Natural killer cell treated with Interleukin-12 subunit alpha and Interleukin-12 subunit beta and Interleukin-15 and Interleukin-18, amount 100 ng/mL, for 72 hours (primary cell): Measurements from ENCODE around the gene KNCN. TPM values are rescaled to one million over a fixed set of nuclear protein-coding genes. Genes with fewer than 3 reads are reported as not detected.
A peak's percentile ranks its signal among the peaks of the same experiment; 100 is the strongest.

Experiments
- ATAC-seq, 2 donors: fragments of 150-1000 bp; cut with Tn5 transposase in 1 of 2; sonication (Bioruptor Pico), chemical (Tn5 transposase) in 1 of 2; 2 replicates each; pipeline ENCODE4 v1.10.0; 2021
- DNase-seq: peaks from one replicate; pipeline ENCODE4 v3.0.0; 2022; ENCODE audit warnings: low spot score
- H3K27ac Mint-ChIP-seq, 2 donors: 1 replicate in 1 of 2; 2 replicates in 1 of 2; pipeline ENCODE4 v1.8.0; 2022; ENCODE audit warnings: mixed read lengths in 2 of 2, mild to moderate bottlenecking in 1 of 2, moderate library complexity in 1 of 2
- H3K27me3 Mint-ChIP-seq, 2 donors: 1 replicate in 1 of 2; 2 replicates in 1 of 2; pipeline ENCODE4 v1.8.0; 2022; ENCODE audit warnings: mixed read lengths in 2 of 2
- H3K36me3 Mint-ChIP-seq: one replicate; pipeline ENCODE4 v1.8.0; 2022; ENCODE audit warnings: mixed read lengths
- H3K4me1 Mint-ChIP-seq, 2 donors: 1 replicate in 1 of 2; 2 replicates in 1 of 2; pipeline ENCODE4 v1.8.0; 2022; ENCODE audit warnings: low read depth in 2 of 2, mixed read lengths in 2 of 2, mild to moderate bottlenecking in 1 of 2
- H3K4me3 Mint-ChIP-seq: one replicate; pipeline ENCODE4 v1.8.0; 2022; ENCODE audit warnings: mixed read lengths
- H3K9me3 Mint-ChIP-seq: 2 replicates; pipeline ENCODE4 v1.8.0; 2022; ENCODE audit warnings: mixed read lengths
- total RNA-seq, 2 donors: library from RNA; stranded (reverse); gene quantifications; one replicate each; pipeline ENCODE4 v1.2.3, GENCODE V29; 2022

KNCN gene
- total RNA-seq, 2 donors from 2014 or later = not detected

DNA sequence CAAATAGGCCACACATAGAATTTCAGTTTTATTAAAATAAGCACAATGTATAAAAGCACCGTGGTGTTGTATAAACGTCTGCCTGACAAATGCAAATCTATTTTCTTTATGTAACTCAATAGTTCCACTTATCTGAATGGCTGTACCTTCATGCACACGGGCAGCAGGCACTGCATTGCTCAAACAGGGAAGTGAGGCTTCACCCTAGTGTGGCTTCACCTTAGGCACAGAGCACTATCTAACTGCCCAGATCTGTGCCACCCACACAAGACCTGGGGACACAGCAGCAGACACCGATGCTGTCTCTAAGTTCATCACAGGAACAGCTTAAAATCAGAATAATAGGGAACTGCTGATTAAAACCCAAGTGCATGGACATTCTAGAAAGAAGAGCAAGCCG is 6.0 kb upstream of the KNCN start:
- ATAC-seq (no peak), DNase-seq (no peak)
- Mint-ChIP-seq H3K27ac (no peak overlapping the region), H3K9me3 (no peaks in the 10 kb centered on the region), H3K4me1 (no peaks in the 10 kb centered on the region), H3K27me3 (no peaks in the 10 kb centered on the region), H3K4me3 (no peak overlapping the region), H3K36me3 (peaks cover 4% of the 10 kb centered on the region)

DNA sequence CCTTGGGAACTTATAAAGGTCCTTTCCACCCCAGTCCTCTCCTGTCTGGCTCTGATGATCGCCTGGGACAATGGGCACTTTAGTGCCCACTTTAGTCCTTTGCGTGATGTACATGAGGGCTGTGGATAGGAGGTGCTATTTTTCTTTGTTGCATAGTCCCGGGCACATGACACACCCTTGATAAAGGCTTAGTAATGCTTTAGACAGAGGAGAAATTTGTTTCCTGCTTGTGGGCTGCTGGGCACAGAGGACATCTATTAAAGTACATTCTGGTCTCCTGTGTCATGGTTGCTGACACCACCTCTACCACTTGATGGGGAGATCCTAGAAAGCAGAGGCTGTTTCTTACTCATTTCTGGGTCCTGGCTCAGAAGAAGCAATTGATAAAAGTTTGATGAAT is 5.4 kb upstream of the KNCN start:
- no peaks in the 10 kb centered on the region for H3K4me1 Mint-ChIP-seq
- peak in 1 of 2 donors; percentile 28 for ATAC-seq
- H3K27ac Mint-ChIP-seq = no peak overlapping the region

DNA sequence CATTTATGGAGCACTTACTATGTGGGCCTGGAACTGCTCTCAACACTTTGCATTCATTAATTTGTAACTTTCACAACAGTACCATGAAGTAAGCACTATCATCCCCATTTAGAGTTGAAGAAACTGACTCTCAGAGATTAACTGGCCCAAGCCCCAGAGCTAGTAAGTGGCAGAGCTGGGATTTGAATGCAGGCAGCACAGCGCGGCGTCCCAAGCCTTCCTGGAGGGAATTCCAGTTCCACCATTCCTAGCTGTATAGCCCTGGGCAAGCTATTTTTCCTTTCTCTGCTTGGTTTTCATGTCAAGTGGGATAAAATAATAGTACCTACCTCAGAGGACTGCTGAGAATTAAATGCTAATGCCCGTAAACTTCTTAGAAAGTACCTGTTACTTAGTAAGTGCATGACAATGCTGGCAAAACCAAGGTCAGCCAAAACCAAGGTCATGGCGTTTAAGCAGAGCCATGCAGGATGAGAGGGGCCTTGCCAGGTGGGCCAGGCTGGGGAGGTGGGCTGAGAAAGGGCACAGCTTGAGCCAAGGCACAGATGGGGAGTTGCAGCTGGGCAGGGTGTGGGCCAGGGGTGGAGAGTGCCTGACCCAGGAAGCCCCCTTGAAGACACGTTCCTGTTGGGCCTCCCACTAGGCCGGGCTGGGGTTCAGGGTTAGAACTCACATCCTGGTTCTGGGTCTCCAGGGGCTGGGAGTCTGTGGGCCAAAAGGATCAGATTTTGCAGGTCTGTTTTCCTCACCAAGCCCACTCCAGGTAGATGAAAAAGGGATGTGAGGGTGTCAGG is 4.6 kb upstream of the KNCN start:
- no peak overlapping the region for H3K27ac Mint-ChIP-seq
- ATAC-seq (no peak), DNase-seq (no peak)
- H3K9me3 Mint-ChIP-seq = no peaks in the 10 kb centered on the region
- peaks cover 4% of the 10 kb centered on the region for H3K36me3 Mint-ChIP-seq
- no peaks in the 10 kb centered on the region for H3K27me3 Mint-ChIP-seq
- no peaks in the 10 kb centered on the region for H3K4me1 Mint-ChIP-seq
- no peak overlapping the region for H3K4me3 Mint-ChIP-seq

More for the DNA sequence above, 5.4 kb upstream of the KNCN start:
- DNase-seq = no peak
- H3K4me3 Mint-ChIP-seq = no peak overlapping the region
- H3K9me3 Mint-ChIP-seq = no peaks in the 10 kb centered on the region
- H3K27me3 Mint-ChIP-seq = no peaks in the 10 kb centered on the region
- H3K36me3 Mint-ChIP-seq = peaks cover 4% of the 10 kb centered on the region

DNA sequence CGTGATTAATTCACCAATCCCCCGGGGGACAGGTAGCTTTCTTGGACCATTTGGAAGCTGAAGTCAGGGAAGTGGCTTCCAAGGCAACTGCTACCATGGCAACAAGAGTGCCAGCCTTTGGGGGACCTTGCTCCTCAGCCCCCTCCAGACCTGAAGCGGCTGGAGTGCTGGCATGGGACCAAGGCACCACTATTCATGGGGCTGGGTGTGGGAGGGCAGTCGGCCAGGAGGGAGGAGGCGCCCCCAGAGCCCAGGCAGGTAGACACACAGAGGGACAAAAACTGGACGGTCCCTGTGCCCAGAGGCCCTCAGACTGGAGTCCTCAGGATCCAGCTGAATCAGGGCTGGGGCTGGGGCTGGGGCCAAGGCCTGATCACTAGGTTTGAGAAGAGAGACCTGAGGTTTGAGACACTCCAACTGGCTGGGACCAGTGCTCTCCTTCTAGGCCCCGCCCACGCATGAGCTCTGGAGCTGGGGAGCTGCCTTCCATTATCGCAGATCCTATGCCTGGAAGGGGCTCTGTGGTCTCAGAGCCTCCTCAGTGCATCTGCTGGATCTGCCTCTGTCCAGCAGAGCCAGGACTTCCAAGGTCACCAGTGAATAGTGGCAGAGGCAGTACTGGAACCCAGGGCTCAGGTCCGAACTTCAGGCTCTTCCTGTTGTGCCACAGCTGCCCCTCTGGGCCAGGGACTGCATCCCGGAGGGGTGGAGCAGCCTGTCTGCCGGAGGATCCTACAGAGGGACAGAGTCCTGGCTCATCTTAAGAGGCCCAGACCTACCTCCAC is 3.3 kb upstream of the KNCN start:
- Mint-ChIP-seq H3K9me3 (no peaks in the 10 kb centered on the region), H3K36me3 (peaks cover 4% of the 10 kb centered on the region), H3K4me3 (no peak overlapping the region), H3K27me3 (no peaks in the 10 kb centered on the region), H3K4me1 (peaks cover 3% of the 10 kb centered on the region in 2 donors), H3K27ac (no peak overlapping the region)
- ATAC-seq = no peak
- DNase-seq = no peak

DNA sequence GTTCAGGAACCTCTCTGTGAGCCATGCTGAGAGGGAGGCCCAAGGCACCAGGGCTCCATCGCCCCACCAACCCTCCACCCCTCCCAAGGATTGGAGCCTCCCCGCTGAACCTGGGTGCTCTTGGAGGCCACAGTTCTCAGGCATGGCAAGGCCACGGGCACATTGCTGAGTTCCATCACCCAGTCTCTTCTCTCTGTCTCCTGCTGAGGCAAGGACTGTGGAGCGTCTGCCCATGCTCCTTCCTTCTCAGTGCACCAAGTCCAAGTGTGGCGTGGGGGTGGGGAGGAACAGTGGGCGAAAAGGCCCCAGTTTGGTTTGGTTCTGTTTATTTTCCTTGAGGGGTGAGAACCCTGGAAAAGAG is 2.8 kb upstream of the KNCN start:
- no peaks in the 10 kb centered on the region for H3K9me3 Mint-ChIP-seq
- H3K4me3 Mint-ChIP-seq = no peak overlapping the region
- peaks cover 4% of the 10 kb centered on the region for H3K36me3 Mint-ChIP-seq
- no peak overlapping the region for H3K27ac Mint-ChIP-seq
- peaks cover 8 to 9% of the 10 kb centered on the region in 2 donors for H3K4me1 Mint-ChIP-seq
- ATAC-seq = no peak
- H3K27me3 Mint-ChIP-seq = no peaks in the 10 kb centered on the region
- DNase-seq = no peak

DNA sequence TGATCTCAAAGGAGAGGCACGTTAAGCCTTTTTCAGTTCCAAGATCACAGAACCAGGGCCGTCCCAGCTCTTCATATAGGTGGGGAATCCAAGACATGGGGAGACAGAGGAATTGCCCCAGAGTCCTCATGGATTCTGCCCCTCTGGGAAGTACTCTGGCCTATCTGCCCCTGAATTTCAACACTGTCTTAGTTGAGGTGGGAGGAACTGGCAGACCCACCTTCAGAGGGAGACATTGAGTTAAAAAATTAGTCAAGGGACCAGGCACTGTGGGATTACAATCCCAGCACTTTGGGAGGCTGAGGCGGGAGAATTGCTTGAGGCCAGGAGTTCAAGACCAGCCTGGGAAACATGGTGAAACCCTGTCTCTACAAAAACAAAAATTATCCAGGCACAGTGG is 2.1 kb upstream of the KNCN start:
- peaks cover 9 to 10% of the 10 kb centered on the region in 2 donors for H3K4me1 Mint-ChIP-seq
- H3K27me3 Mint-ChIP-seq = no peaks in the 10 kb centered on the region
- no peak overlapping the region for H3K27ac Mint-ChIP-seq
- DNase-seq = no peak
- H3K36me3 Mint-ChIP-seq = peaks cover 4% of the 10 kb centered on the region
- no peaks in the 10 kb centered on the region for H3K9me3 Mint-ChIP-seq
- no peak overlapping the region for H3K4me3 Mint-ChIP-seq
- no peak for ATAC-seq

DNA sequence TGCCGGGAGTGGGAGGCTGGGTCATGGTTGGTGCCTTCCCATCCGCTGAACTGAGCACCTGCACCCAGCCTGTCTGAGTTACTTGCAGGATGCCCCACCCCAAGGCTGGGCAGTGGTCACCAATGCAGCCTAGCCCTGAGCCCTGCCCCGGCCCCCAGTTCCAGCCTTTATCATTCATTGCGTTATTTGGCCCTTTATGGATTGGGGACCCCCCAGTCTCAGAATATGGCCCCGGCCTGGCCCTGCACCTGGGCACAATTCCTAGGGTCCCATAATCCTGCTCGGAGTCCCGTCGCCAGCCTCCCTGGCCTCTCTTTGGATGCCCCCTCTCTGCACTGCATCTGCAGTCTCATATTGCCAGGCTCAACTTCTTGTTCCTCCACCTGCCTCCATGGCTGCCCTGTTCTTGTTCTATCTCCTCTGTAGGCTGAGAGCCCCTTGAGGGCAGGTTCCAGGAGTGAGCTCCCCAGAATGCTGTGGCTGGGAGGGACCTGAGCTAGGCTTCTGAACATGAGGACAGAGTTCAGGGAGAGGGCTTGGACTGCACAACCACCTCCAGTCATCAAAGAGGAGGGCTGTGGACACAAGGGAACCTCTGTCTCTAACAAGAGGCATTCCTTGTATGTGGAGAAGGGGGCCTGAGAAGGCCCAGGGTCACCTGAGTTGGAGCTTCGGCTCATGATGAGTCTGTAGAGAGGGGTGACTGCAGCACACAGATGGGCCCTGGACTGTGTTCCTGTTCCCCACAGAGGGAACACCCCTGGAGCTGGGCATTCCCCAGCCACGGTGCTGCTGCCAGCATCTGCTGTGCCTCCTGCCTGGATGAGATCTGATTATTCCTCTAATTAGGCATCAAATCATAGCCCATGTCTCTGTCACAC is 1.1 kb upstream of the KNCN start:
- no peaks in the 10 kb centered on the region for H3K27me3 Mint-ChIP-seq
- H3K27ac Mint-ChIP-seq = no peak overlapping the region
- peaks cover 9 to 10% of the 10 kb centered on the region in 2 donors for H3K4me1 Mint-ChIP-seq
- no peak overlapping the region for H3K4me3 Mint-ChIP-seq
- no peaks in the 10 kb centered on the region for H3K9me3 Mint-ChIP-seq
- ATAC-seq (peak in 1 of 2 donors; percentile 37), DNase-seq (no peak)
- H3K36me3 Mint-ChIP-seq = peaks cover under 1% of the 10 kb centered on the region

DNA sequence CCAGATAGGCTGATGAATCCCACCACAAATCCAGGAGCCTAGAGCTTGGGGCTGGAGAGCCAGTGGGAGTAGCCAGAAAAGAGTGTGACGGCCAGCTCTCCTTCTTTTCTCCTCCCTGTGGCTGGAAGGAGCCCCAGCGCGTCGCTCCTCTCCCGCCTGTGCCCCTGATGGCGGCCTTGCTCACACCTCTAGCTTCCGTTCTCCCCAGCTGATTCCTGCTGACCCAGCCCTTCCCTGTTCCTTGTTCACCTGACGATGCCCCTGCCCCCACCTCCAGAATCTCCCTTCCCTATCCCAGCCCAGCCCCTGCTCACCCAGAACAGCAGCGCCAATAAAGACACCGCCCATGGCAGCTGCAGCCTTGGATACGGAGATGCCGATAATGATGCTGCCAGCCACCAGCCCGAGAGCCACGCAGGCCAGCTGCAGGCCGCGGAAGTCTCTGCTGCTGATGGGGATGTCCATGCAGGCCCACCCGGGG is 656 bp downstream of the KNCN start:
- Mint-ChIP-seq H3K27ac (no peak overlapping the region), H3K27me3 (peaks cover 10 to 11% of the 10 kb centered on the region in 2 donors), H3K4me3 (no peak overlapping the region), H3K9me3 (no peaks in the 10 kb centered on the region), H3K4me1 (peaks cover 9 to 10% of the 10 kb centered on the region in 2 donors), H3K36me3 (no peaks in the 10 kb centered on the region)
- no peak for DNase-seq
- no peak for ATAC-seq

DNA sequence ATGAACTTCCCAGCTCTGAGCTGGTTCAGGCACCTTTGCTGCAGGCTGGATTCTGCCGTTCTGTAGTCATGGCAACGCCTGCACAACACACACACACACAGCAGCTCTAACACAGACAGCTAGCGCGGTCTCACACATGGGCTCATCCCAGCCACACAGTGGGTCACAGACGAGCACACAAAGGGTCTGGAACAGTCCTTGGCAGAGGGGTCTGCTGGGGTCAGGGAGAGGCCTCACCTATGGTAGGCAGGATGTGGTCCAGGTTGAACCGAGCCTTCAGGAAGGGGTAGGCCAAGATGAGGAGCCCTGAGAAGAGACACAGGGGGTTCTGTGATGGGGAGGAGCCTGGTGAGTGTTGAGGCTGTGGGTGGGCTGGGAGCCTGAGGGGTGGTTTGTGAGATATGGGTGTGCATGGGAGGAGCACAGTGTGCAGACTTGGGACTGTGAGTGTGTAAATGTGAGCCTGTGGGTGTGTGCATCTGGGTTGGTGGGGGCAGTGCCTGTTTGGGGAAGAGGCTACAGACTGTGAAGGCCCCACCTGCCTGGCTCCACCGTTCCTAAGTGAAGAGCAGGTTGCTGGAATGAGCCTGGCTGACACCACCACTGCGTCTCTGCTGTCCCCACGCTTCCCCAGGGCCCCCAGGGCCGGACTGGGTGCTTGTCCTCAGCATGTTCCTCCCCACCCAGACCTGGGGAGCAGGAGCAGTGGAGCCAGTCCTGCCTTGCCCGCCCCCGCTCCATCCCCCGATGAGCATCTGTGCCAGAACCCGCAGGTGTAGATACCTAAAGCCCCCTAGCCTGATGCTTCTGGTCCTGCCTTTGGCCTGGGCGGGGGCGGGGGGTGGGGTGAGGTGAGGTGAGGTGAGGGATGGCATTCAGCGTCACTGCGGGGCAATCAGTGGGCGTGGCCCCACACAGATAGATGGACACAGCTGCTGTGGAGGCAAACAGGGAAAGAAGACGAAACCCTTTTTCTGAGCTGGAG is 1.5 kb downstream of the KNCN start:
- DNase-seq = no peak
- Mint-ChIP-seq H3K27me3 (peaks cover 16 to 19% of the 10 kb centered on the region in 2 donors), H3K27ac (peak overlapping the region in 1 of 2 donors; percentile 12), H3K4me3 (no peak overlapping the region), H3K36me3 (no peaks in the 10 kb centered on the region), H3K9me3 (no peaks in the 10 kb centered on the region), H3K4me1 (peaks cover 9 to 10% of the 10 kb centered on the region in 2 donors)
- ATAC-seq = peak; percentile 41 to 57

DNA sequence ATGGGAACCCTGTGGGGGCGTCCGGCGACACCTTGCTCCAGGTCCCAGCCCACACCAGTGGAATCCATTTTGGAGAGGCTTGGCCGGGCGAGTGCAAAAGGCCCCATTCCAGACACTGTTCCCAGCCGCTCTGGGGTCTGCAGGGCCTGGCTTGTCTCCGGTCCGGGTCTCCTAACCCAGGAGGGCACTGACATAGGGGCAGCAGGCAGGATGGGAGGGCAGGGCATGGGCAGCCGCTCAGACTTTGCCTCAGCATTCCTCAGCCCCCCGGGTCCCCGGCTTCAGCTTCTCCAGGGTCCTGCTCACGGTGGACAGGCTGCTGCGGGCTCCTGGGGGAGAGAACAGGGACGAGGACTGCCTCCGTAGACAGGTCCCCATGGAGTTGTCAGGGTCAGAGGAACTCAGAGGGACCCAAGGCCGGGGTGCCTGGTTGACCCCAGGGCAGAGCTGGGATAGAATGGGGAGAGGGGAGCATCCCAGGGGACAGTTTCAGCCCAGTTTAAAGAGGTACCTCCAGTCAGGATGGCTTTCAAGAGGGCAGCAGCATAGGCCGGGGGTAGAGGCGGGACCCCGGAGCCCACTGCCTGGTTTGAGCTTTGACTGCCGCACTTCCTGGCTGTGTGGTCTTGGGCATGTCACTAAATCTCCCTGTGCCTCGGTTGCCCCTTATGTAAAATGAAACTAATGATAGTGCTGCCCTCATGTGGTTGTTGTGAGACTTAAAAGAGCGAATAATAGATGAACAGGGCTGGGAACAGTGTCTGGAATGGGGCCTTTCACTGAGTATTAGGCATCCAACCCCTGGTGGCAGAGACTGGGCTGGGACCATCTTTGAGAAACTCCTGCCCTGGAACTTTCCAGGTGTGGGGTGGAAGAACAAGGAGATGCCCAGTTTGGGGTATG is 3.7 kb downstream of the KNCN start:
- DNase-seq = no peak
- Mint-ChIP-seq H3K4me3 (no peak overlapping the region), H3K36me3 (no peaks in the 10 kb centered on the region), H3K27ac (no peak overlapping the region), H3K27me3 (peaks cover 31 to 37% of the 10 kb centered on the region in 2 donors), H3K4me1 (peaks cover 12 to 15% of the 10 kb centered on the region in 2 donors), H3K9me3 (no peaks in the 10 kb centered on the region)
- peak in 1 of 2 donors; percentile 37 for ATAC-seq

DNA sequence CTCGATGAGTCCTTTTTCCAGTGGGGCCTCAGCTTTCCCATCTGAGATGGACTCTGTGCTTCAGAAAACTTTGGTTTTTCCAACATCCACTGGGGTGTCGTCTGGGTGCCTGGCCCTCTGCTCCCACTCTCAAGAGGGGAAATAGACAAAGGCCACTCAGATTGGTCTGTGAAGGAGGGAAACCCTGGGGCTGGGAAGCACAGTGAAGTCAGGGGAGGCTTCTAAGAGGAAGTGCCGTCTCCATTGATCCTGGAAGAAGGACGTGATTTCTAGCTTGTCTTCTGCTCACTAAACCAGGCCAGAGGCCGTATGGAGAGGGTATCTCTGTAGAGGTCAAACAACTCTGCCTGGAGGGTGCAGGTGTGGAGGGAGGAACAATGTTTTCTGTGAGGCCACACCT is 5.2 kb downstream of the KNCN start:
- H3K27me3 Mint-ChIP-seq = peaks cover 42 to 51% of the 10 kb centered on the region in 2 donors
- H3K4me3 Mint-ChIP-seq = no peak overlapping the region
- H3K9me3 Mint-ChIP-seq = no peaks in the 10 kb centered on the region
- no peak for ATAC-seq
- H3K27ac Mint-ChIP-seq = peak overlapping the region in 1 of 2 donors; percentile 63
- peaks cover 12 to 15% of the 10 kb centered on the region in 2 donors for H3K4me1 Mint-ChIP-seq
- no peaks in the 10 kb centered on the region for H3K36me3 Mint-ChIP-seq
- DNase-seq = no peak

DNA sequence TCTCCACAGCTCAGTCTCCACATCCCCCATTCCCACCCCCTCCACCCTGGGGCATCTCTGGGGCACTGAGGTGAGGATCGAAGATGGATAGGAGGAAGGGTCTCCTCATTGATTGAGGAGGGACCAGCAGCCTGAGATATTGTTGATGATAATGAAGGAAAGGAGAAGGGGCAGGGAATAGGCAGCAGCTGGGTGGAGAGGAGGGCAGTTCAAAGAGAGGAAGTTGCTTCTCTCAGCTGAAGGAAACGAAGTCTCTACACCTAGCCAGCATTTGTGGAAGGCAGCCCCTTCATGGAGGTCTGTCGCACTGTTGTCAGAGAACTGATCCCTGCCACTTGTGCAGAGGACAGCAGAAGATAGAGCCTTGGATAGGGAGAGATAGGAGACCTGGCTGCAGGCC is 5.7 kb downstream of the KNCN start:
- H3K9me3 Mint-ChIP-seq = no peaks in the 10 kb centered on the region
- no peaks in the 10 kb centered on the region for H3K36me3 Mint-ChIP-seq
- peak overlapping the region in 1 of 2 donors; percentile 63 for H3K27ac Mint-ChIP-seq
- H3K4me1 Mint-ChIP-seq = peaks cover 12 to 15% of the 10 kb centered on the region in 2 donors
- H3K27me3 Mint-ChIP-seq = peaks cover 44 to 54% of the 10 kb centered on the region in 2 donors
- ATAC-seq (no peak), DNase-seq (no peak)
- no peak overlapping the region for H3K4me3 Mint-ChIP-seq
